Activated effector memory CD4-positive, alpha-beta T cell treated with anti-CD3 and anti-CD28 coated beads, Interleukin-2, amount 50 U/mL, for 16 hours (primary cell): ENCODE measurements around the gene KIF5A.

Experiments used
- DNase-seq: peaks from one replicate; pipeline ENCODE4 v3.0.0-alpha.2; 2020

Gene KIF5A

GRCh38 chr12:57520053-57520818 lies 29.6 kb upstream of the KIF5A start, which contains the start of gene DDIT3:
TSS of gene DDIT3 (minus strand) at chr12:57520514. CDS start at chr12:57517406, 3,108 bp downstream.
- DNase-seq = peak; percentile 100

- DNase-seq = peak; percentile 75
These were observed 28.3 kb upstream of the KIF5A start for GRCh38 chr12:57521525-57522010.

- DNase-seq = peak; percentile 96
These were observed 27.6 kb upstream of the KIF5A start, which contains the start of gene MBD6 for GRCh38 chr12:57522011-57522886. TSS of gene MBD6 (plus strand) at chr12:57522824. CDS start at chr12:57524304, 1,480 bp downstream.

GRCh38 chr12:57522887-57523705 lies 26.7 kb upstream of the KIF5A start:
- peak; percentile 79 for DNase-seq

- DNase-seq = no peak
These were observed 25.9 kb upstream of the KIF5A start for GRCh38 chr12:57523706-57524614.

GRCh38 chr12:57524814-57525614 lies 24.8 kb upstream of the KIF5A start:
- no peak for DNase-seq

GRCh38 chr12:57525615-57526383 lies 24.0 kb upstream of the KIF5A start:
- no peak for DNase-seq

GRCh38 chr12:57526477-57527126 lies 23.2 kb upstream of the KIF5A start:
- no peak for DNase-seq

- DNase-seq = no peak
These were observed 22.7 kb upstream of the KIF5A start for GRCh38 chr12:57527184-57527583.

GRCh38 chr12:57528176-57528575 lies 21.7 kb upstream of the KIF5A start:
- no peak for DNase-seq

GRCh38 chr12:57528831-57529555 lies 20.9 kb upstream of the KIF5A start:
- no peak for DNase-seq

- DNase-seq = no peak
These were observed 20.0 kb upstream of the KIF5A start for GRCh38 chr12:57529831-57530230.

GRCh38 chr12:57530396-57531142 lies 19.3 kb upstream of the KIF5A start:
- DNase-seq = no peak

- DNase-seq = no peak
These were observed 18.0 kb upstream of the KIF5A start for GRCh38 chr12:57531836-57532235.

- no peak for DNase-seq
These were observed 16.7 kb upstream of the KIF5A start for GRCh38 chr12:57533108-57533507.

GRCh38 chr12:57534250-57534649 lies 15.6 kb upstream of the KIF5A start:
- no peak for DNase-seq

GRCh38 chr12:57534991-57535543 lies 14.8 kb upstream of the KIF5A start:
- no peak for DNase-seq
